Subcutaneous adipose tissue (tissue), 4 donors: ENCODE measurements around the gene SRP54. TPM values are rescaled to one million over a fixed set of nuclear protein-coding genes. Genes with fewer than 3 reads are reported as not detected.

Experiments
- CTCF ChIP-seq: fragments of 450-650 bp; IDR thresholded peaks from one replicate; pipeline ENCODE4 v1.5.1; 2016; ENCODE audit warnings: low read depth, mild to moderate bottlenecking, control low read depth, antibody characterized with exemption, moderate library complexity
- total RNA-seq, 4 donors: library from RNA; depleted of rRNA; stranded (reverse); fragments of >200 nt; gene quantifications; one replicate each; pipeline ENCODE4 v1.1.0, GENCODE V29; 2016

Gene SRP54
- total RNA-seq, 4 donors from 2014 or later: 39.2 to 51.8 (median 45.3) TPM

- TF ChIP-seq CTCF: no peak
Measured at GRCh38 chr14:34970665-34971064, 12.1 kb upstream of the SRP54 start.

- TF ChIP-seq CTCF: no peak
Measured at GRCh38 chr14:34971381-34971780, 11.4 kb upstream of the SRP54 start.

- TF ChIP-seq CTCF: no peak
Measured at GRCh38 chr14:34971801-34972200, 11.0 kb upstream of the SRP54 start.

- no peak for TF ChIP-seq CTCF
Measured at GRCh38 chr14:34978444-34978843, 4.3 kb upstream of the SRP54 start.

- TF ChIP-seq CTCF: no peak
Measured at GRCh38 chr14:34980337-34980900, 2.4 kb upstream of the SRP54 start.

GRCh38 chr14:34981743-34982420 lies 910 bp upstream of the SRP54 start:
- TF ChIP-seq CTCF: no peak

- no peak for TF ChIP-seq CTCF
Measured at GRCh38 chr14:34983148-34983760, 462 bp downstream of the SRP54 start.
